Thymus (tissue), 11 donors: ENCODE data around the gene CACNA1F. TPM values are rescaled to one million over a fixed set of nuclear protein-coding genes. Genes with fewer than 3 reads are reported as not detected.

ENCODE experiments used
- DNase-seq, 9 donors: peaks; one replicate each; pipeline ENCODE4 v3.0.0-alpha.2; 2013; ENCODE audit warnings: low spot score in 9 of 9, low read depth in 6 of 9, missing footprints in 1 of 9
- H3K27ac ChIP-seq, 2 donors: one replicate each; pipeline ENCODE4 v1.5.1; 2013; ENCODE audit warnings: control low read depth in 1 of 2, low read depth in 1 of 2, low read length in 1 of 2, mild to moderate bottlenecking in 1 of 2, moderate library complexity in 1 of 2
- H3K27me3 ChIP-seq, 2 donors: one replicate each; pipeline ENCODE4 v1.5.1; 2013; ENCODE audit warnings: low read length in 1 of 2; ENCODE audit not compliant: control insufficient read depth in 2 of 2, insufficient read depth in 1 of 2
- H3K36me3 ChIP-seq, 2 donors: one replicate each; pipeline ENCODE4 v1.5.1; 2013; ENCODE audit warnings: low read length in 1 of 2, mild to moderate bottlenecking in 1 of 2, moderate library complexity in 1 of 2; ENCODE audit not compliant: control insufficient read depth in 2 of 2, insufficient read depth in 2 of 2
- H3K4me1 ChIP-seq, 2 donors: one replicate each; pipeline ENCODE4 v1.5.1; 2013; ENCODE audit warnings: low read length in 2 of 2; ENCODE audit not compliant: control insufficient read depth in 2 of 2, insufficient read depth in 2 of 2
- H3K4me3 ChIP-seq, 2 donors: one replicate each; pipeline ENCODE4 v1.5.1; 2013; ENCODE audit warnings: low read length in 2 of 2, control low read depth in 1 of 2, mild to moderate bottlenecking in 1 of 2
- H3K9me3 ChIP-seq, 2 donors: one replicate each; pipeline ENCODE4 v1.5.1; 2013; ENCODE audit warnings: low read length in 1 of 2, mild to moderate bottlenecking in 1 of 2; ENCODE audit not compliant: control insufficient read depth in 2 of 2, insufficient read depth in 1 of 2
- WGBS: extraction: QIAGEN DNeasy Blood & Tissue Kit; methylation state at CpG from one replicate; pipeline ENCODE4 v1.1.7; 2013; 5-methylcytosine and 5-hydroxymethylcytosine counted together
- polyA plus RNA-seq: library from polyadenylated mRNA; stranded (reverse); fragments of 200-250 nt; gene quantifications from one replicate; pipeline ENCODE4 v1.2.3, GENCODE V29; 2013
- total RNA-seq: library from RNA; stranded (reverse); fragments of 120-200 nt; gene quantifications from one replicate; pipeline ENCODE4 v1.2.4, GENCODE V29; 2013
- donor health status: healthy.

CACNA1F gene
- total and polyA plus RNA-seq, 2 donors, result 0.61 to 1.8 TPM

GRCh38 chrX:49262603-49263002, 29.5 kb upstream of the CACNA1F start:
- Histone ChIP-seq H3K4me1 (peaks cover 16 to 82% of the 10 kb centered on the region in 2 donors), H3K9me3 (no peaks in the 10 kb centered on the region), H3K27ac (no peak overlapping the region), H3K27me3 (no peaks in the 10 kb centered on the region), H3K36me3 (no peaks in the 10 kb centered on the region), H3K4me3 (no peak overlapping the region)
- no peak for DNase-seq
- 72% methylated on average over 1 of the region's 1 CpG for WGBS

GRCh38 chrX:49260221-49260985, 27.3 kb upstream of the CACNA1F start:
- Histone ChIP-seq H3K27ac (no peak overlapping the region), H3K27me3 (no peaks in the 10 kb centered on the region), H3K4me1 (peaks cover 18 to 82% of the 10 kb centered on the region in 2 donors), H3K9me3 (peaks cover 0 to 3% of the 10 kb centered on the region in 2 donors), H3K36me3 (no peaks in the 10 kb centered on the region), H3K4me3 (no peak overlapping the region)
- WGBS, result over 99% methylated on average over 17 of the region's 17 CpGs
- no peak for DNase-seq

- Histone ChIP-seq H3K36me3 (no peaks in the 10 kb centered on the region), H3K9me3 (peaks cover 0 to 9% of the 10 kb centered on the region in 2 donors), H3K27ac (peak overlapping the region in 1 of 2 donors; percentile 11), H3K4me1 (peaks cover 18 to 69% of the 10 kb centered on the region in 2 donors), H3K27me3 (no peaks in the 10 kb centered on the region), H3K4me3 (no peak overlapping the region)
- WGBS, result 95% methylated on average over 5 of the region's 5 CpGs
- DNase-seq, result no peak
Observed at GRCh38 chrX:49258749-49259124, 25.6 kb upstream of the CACNA1F start.

DNA sequence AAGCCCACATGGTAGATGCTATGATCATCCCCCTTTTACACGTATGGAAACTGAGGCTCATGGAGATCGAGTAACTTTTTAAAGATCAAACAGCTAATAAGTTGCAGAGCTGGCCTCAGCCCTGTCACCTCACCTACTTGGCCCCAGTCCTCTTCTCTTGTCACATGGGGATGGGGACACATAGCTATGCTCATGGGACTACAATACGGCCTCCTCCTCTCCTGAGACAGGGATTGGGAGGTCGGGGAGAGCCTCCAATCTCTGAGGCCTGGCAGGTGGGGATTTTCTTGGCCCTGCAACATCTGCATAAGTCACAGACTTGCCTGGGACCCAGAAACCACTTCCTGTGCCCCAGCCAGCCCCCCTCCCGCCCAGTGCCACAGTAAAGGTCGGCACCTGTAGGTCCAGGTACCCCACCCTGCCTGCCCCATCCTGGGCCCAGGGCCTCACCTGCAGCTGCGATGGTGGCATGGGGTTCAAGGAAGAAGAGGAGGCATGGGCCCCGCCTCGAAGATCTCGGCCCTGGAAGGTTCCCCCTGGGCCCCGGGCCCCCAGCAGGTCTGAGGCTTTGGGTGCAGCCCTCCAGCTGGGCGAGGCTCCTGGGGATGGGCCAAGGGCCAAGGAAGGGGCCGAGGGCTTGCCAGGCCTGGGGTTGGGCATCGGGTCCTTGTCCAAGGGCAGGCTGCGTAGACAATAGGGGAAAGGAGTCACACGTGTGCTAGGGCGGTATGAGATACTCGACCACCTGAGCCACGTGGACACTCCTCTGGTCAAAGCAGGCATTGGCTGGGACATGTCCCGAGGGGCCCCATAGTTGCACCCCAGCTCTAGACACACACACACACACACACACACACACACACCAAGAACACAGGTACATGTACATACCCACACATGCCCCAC, 25.0 kb upstream of the CACNA1F start:
- peak in 3 of 9 donors; percentile 46 to 68 (median 48) for DNase-seq
- H3K4me3 ChIP-seq, result peak overlapping the region in 1 of 2 donors; percentile 8
- no peaks in the 10 kb centered on the region for H3K27me3 ChIP-seq
- peaks cover 0 to 1% of the 10 kb centered on the region in 2 donors for H3K36me3 ChIP-seq
- peaks cover 0 to 9% of the 10 kb centered on the region in 2 donors for H3K9me3 ChIP-seq
- 56% methylated on average over 20 of the region's 20 CpGs for WGBS
- peak overlapping the region; percentile 79 to 91 for H3K27ac ChIP-seq
- H3K4me1 ChIP-seq, result peaks cover 18 to 64% of the 10 kb centered on the region in 2 donors

- 33% methylated on average over 14 of the region's 14 CpGs for WGBS
Observed at GRCh38 chrX:49257074-49257790, 24.1 kb upstream of the CACNA1F start.

DNA sequence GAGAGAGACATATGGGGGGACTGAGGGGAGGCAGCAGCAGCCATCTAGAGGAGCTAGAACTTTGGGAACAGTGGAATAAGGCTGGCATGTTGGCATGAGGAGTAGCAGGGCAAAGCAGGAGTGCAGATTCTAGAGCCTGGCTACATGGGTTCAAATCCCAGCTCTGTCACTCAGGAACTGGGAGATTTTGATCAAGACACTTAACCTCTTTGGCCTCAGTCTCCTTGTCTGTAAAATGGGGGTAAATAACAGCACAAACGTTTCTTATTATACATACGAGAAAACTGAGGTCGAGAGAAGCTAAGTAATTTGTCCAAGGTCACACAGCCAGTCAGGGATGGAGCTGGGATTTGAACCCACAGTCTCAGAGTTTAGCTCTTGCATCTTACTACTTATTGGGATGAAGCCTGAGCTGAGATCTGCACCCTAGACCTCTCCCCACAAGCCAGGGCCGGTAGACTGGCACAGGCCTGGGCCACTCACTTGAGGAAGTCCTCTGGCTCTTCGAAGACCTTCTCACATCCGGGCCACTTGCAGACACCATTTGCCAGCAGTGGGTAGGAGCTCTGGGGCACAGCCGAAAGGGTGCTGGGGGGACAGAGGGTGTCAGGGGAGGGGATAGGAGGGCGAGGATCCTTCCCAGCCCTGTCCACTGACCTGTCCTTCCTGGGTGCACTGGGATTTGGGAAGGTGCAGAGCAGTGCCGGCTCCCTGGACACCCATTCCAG, 23.3 kb upstream of the CACNA1F start:
- peaks cover 18 to 57% of the 10 kb centered on the region in 2 donors for H3K4me1 ChIP-seq
- H3K4me3 ChIP-seq, result no peak overlapping the region
- H3K9me3 ChIP-seq, result peaks cover 0 to 9% of the 10 kb centered on the region in 2 donors
- peaks cover 0 to 8% of the 10 kb centered on the region in 2 donors for H3K36me3 ChIP-seq
- peak overlapping the region; percentile 79 to 91 for H3K27ac ChIP-seq
- H3K27me3 ChIP-seq, result no peaks in the 10 kb centered on the region
- DNase-seq, result no peak
- WGBS, result 99% methylated on average over 9 of the region's 9 CpGs

More at GRCh38 chrX:49257074-49257790, 24.1 kb upstream of the CACNA1F start:
- Histone ChIP-seq H3K9me3 (peaks cover 0 to 9% of the 10 kb centered on the region in 2 donors), H3K27ac (peak overlapping the region; percentile 79 to 91), H3K4me3 (peak overlapping the region; percentile 8 to 25), H3K36me3 (peaks cover 0 to 6% of the 10 kb centered on the region in 2 donors), H3K27me3 (no peaks in the 10 kb centered on the region), H3K4me1 (peaks cover 18 to 64% of the 10 kb centered on the region in 2 donors)
- peak in 3 of 9 donors; percentile 48 to 84 (median 56) for DNase-seq

DNA sequence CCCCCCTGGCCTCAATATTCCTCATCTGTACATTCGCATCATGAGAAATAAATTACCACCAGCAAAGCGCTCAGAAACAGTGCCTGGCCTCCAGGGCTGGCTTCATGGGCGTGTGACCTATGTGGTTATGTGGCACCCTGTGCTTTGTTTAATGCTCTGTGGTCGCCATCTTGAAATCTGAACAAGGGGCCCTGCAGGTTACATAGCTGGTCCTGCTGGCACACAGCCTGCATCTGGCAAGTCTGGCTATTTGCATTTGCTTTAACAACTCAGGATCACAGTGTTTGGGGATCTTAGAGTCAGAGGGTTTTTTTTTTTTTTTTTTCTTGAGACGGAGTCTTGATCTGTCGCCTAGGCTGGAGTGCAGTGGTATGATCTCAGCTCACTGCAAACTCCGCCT, 21.5 kb upstream of the CACNA1F start:
- Histone ChIP-seq H3K4me1 (peaks cover 18 to 48% of the 10 kb centered on the region in 2 donors), H3K27me3 (no peaks in the 10 kb centered on the region), H3K4me3 (no peak overlapping the region), H3K27ac (no peak overlapping the region), H3K9me3 (peaks cover 0 to 9% of the 10 kb centered on the region in 2 donors), H3K36me3 (peaks cover 2 to 23% of the 10 kb centered on the region in 2 donors)
- 92% methylated on average over 7 of the region's 7 CpGs for WGBS
- DNase-seq, result no peak

DNA sequence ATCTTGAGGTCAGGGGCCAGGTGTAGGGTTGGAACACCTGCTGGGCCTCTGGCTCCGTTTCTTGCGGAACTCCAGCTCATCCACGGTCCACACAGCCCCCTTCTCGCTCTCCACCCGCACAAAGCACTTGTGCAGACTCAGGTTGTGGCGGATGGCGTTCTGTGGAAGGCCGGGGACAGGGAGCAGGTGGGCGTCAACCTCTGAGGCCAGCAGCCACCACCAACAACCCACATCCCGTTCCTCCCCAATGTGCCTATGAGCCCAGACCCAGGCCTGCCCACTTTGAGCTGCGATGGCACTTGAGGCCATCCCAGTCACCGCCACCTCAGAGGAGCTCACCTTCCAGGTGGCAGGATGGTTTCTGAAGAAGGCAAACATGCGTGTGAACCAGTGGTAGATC, 18.2 kb upstream of the CACNA1F start:
- 95% methylated on average over 13 of the region's 13 CpGs for WGBS
- H3K4me3 ChIP-seq, result no peak overlapping the region
- H3K27ac ChIP-seq, result no peak overlapping the region
- no peaks in the 10 kb centered on the region for H3K27me3 ChIP-seq
- H3K36me3 ChIP-seq, result peaks cover 23 to 54% of the 10 kb centered on the region in 2 donors
- no peak for DNase-seq
- peaks cover 0 to 15% of the 10 kb centered on the region in 2 donors for H3K4me1 ChIP-seq
- peaks cover 0 to 6% of the 10 kb centered on the region in 2 donors for H3K9me3 ChIP-seq
